ENCODE results near the gene SLC6A18.

Gene SLC6A18

DNA sequence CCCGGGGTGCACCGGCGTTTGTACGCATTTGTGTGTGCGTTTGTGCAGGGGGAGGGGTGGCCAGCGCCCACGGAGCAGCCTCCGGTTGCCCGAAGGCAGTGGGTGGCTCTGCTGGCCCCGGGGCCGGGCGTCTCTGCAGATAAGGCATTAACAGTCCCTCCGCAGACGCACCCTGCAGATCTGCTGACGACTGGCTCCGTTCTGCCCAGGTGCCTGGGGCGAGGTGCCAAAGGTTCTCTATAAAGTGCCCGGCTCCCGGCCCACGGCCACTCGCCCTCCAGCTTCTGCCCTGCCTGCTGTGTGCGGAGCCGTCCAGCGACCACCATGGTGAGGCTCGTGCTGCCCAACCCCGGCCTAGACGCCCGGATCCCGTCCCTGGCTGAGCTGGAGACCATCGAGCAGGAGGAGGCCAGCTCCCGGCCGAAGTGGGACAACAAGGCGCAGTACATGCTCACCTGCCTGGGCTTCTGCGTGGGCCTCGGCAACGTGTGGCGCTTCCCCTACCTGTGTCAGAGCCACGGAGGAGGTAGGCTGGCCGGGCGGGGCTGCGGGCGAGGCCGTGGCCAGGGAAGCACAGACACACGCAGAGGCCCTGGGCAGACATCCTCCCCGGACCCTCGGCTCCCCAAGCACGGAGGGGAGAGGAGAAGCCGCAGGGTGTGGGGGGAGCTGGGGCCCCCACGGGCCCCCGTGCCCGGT, 23.7 kb upstream of the SLC6A18 start, which contains the start of gene SLC6A19:
TSS of gene SLC6A19 (plus strand) at position 269 of the 699 bp plus-strand sequence. CDS start at position 325, 56 bp downstream.
- no peak within 1 kb of the TSS for H3K4me3 ChIP-seq (ENCODE audit: low read depth, low read length)
- DNase-seq (ENCODE audit: low read depth, low spot score) = no peak
- ChIA-PET CTCF (no interaction called here), POLR2A (no interaction called here)
- TF ChIP-seq, protein P1, sequence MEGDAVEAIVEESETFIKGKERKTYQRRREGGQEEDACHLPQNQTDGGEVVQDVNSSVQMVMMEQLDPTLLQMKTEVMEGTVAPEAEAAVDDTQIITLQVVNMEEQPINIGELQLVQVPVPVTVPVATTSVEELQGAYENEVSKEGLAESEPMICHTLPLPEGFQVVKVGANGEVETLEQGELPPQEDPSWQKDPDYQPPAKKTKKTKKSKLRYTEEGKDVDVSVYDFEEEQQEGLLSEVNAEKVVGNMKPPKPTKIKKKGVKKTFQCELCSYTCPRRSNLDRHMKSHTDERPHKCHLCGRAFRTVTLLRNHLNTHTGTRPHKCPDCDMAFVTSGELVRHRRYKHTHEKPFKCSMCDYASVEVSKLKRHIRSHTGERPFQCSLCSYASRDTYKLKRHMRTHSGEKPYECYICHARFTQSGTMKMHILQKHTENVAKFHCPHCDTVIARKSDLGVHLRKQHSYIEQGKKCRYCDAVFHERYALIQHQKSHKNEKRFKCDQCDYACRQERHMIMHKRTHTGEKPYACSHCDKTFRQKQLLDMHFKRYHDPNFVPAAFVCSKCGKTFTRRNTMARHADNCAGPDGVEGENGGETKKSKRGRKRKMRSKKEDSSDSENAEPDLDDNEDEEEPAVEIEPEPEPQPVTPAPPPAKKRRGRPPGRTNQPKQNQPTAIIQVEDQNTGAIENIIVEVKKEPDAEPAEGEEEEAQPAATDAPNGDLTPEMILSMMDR (IDR thresholded peaks at IDR 0.05; ENCODE audit: insufficient read depth, low read length, missing control alignments) = no peak

DNA sequence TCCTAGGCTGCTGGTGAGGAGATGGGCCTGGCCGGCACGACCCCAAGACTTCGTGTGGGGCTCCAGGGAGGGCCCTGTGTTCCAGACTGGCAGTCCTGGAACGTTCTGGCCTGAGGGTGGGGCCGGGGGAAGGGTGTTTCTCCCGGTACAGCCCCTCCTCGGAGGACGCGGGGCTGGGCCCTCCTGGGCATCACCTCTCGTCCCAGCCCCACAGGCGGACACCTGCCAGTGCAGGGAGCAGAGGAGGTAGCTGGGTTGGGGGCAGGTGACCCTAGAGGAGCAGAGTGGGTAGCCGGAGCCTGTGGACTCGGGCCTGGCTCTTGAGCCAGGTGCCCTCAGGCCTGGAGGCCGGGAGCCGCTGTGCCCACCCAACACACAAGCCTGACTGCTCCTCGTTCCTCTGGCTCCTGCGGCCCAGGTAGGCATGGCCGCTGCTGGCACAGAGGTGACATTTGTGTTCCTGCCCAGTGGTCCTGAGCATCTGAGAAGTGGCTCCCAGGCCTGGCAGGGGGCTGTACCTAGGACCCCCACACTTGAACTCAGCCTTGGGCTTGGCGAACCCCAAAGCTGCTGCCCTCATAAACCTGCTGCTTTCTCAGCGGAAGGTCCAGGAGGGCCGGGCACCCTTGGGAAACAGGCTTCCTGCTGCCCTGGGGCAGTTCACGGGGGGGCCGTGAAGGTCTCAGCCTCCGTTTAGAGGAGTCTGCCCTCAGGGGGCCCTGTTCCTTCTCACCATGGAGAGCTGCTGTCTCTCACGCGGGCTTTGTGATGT, 23.0 kb upstream of the SLC6A18 start:
- TF ChIP-seq, protein P1 (IDR thresholded peaks at IDR 0.05; ENCODE audit: insufficient read depth, low read length, missing control alignments) = no peak
- CTCF ChIA-PET = no interaction called here
- DNase-seq (ENCODE audit: low read depth, low spot score) = no peak
- no peak overlapping the region for H3K4me3 ChIP-seq (ENCODE audit: low read depth, low read length)
- POLR2A ChIA-PET = interaction anchor here (0.5 kb wide), 1 partner anchor 387 kb away, joined by 3 read pairs; no protein-coding TSS in a partner anchor

DNA sequence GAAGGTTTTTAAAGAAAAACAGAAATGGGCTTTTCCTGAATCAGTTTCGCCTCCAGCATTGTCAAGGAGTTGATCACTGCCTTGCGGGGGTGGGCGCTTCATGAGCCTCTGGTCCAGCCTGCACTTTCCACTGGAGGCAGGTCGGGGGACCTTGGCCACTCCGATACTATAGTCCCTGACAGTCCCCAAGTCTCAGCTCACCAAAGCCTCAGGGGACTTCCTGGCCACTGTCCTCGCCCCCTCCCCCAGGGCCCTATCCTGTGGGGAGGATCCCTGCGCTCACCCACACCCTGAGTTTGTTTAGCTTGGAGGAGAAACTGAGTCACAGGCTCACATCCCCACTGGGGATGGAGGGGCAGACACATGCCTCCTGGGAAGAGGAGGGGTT, 22.4 kb upstream of the SLC6A18 start:
- H3K4me3 ChIP-seq (ENCODE audit: low read depth, low read length) = no peak overlapping the region
- no peak for DNase-seq (ENCODE audit: low read depth, low spot score)
- TF ChIP-seq, protein P1 (IDR thresholded peaks at IDR 0.05; ENCODE audit: insufficient read depth, low read length, missing control alignments) = no peak
- CTCF ChIA-PET = no interaction called here
- POLR2A ChIA-PET = no interaction called here

DNA sequence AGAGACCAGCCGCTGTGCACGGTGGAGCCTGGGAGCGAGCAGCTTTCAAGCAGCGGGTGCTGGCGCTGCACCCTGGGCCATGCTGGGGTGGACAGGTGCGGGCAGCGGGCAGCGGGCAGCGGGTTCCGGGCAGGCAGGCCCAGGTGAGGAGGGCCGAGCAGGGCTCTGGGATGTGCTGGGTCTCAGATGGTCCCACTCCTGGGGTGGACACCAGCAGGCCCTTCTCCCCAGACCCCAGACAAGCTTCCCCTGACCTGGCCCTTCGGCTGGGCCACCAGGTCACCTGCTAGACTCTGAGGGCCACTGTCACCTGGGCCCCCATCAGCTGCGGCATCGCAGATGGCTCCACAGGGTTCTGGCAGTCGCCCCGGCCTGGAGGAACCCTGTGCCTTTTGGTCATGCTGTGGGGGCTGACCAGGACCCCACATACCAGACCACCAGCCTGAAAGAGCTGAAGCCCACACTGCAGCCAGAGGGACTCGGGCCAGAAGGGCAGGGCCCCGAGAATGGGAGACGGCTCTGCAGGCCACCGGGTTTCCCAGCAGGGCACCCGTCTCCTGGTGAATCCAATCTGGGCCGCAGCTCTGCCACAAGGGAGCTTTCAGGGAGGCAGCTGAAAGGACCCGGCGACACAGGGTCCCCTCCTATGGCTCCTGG, 21.7 kb upstream of the SLC6A18 start:
- DNase-seq (ENCODE audit: low read depth, low spot score) = no peak
- no peak overlapping the region for H3K4me3 ChIP-seq (ENCODE audit: low read depth, low read length)
- ChIA-PET POLR2A (no interaction called here), CTCF (no interaction called here)
- TF ChIP-seq, protein P1 (IDR thresholded peaks at IDR 0.05; ENCODE audit: insufficient read depth, low read length, missing control alignments) = no peak

DNA sequence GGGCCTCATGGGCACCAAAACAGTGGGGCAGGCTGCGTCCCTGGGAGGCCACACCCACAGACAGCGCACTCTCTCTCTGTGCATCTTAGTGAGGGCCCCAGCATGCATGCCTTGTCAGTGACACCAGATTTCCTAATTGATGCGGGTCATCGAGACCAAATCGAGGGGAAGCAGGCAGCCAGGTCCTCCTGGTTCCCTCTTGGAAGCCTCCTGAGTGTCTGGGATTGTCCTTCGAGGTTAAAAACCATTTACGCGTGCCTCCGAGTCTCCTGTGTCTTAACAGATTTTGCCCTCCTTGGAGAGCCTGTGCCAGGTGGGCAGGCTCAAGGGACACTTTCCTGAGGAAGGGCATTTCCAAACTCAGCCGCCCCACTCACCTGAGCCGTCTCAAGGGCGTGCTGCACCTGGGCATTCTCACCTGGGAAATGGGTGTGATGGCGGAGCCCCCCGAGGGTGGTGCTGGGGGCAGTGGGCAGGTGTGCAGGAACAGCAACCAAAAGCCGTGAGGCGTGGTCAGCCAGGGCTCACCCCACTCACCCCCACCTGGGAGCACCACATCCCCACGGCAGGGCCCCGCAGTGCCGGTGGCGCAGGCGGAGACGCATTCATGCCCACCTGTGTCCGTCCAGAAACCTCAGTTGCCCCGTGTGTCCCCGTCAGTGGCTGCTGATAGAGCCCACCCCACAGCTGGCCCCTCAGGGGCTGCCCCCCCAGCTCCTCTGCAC, 21.1 kb upstream of the SLC6A18 start:
- ChIA-PET POLR2A (interaction anchor here (0.6 kb wide), 1 partner anchor 442 kb away, joined by 3 read pairs; no protein-coding TSS in a partner anchor), CTCF (interaction anchor here (0.8 to 1.1 kb wide), 3 partner anchors 10 to 280 kb away, joined by 3 to 6 read pairs (median 4); no protein-coding TSS in a partner anchor)
- DNase-seq (ENCODE audit: low read depth, low spot score) = no peak
- H3K4me3 ChIP-seq (ENCODE audit: low read depth, low read length) = no peak overlapping the region
- TF ChIP-seq, protein P1 (IDR thresholded peaks at IDR 0.05; ENCODE audit: insufficient read depth, low read length, missing control alignments) = no peak

All from AG04449 (cell line).